ENCODE data around the gene PARP12.

- no peak for TF ChIP-seq CTCF (IDR thresholded peaks at IDR 0.05; ENCODE audit: borderline replicate concordance, extremely low read depth, low read length, poor library complexity, severe bottlenecking)
- TF ChIP-seq EZH2 (IDR thresholded peaks at IDR 0.05; ENCODE audit: borderline replicate concordance, low read depth, low read length, severe bottlenecking): no peak
These were observed 46.2 kb downstream of the PARP12 start for GRCh38 chr7:140016540-140016939.
